ENCODE data around the gene ZNF813.

The ZNF813 gene

GRCh38 chr19:53520547-53521372 is 53.2 kb downstream of the ZNF813 start:
- DNase-seq (ENCODE audit: low spot score): peak; percentile 94

DNA sequence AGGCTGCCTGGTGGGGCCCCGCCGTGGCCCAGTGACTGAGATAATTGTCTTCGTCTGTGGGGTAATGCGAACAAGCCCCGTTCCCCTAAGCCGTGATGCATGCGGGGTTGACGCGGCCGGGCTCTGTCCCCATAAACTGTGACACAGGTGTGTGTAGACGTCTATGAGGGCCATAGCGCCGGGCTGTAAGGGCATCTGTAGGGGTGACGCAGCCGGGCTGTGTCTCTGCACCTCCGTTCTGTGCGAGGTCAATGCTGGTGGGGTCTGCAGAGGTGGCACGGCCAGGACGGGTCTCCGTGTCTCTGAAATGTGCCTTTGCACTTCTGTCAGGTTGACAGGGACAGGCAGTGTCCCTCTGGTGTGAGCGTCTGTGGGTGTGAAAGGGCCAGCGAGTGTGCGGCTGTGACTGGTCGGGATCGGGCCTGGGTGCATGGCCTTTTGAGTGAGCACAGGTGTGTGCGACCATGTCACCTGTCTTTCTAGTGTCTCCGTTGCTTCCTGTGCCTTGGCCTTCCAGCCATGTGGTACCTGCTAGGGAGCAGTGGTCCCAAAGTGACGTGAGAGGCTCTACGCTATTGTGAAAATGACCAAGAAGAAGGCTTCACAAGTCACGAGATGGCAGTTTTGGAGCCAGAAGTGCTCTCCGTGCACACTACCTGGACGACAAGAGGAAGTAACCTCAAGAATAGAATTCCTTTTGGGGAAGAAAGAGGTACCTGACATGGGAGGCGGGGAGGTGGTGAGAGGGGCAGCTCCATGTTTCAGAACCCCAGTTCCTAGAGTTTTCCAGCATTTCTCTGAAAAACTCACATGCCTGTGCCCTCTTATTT is 54.1 kb downstream of the ZNF813 start:
- no peak for DNase-seq (ENCODE audit: low spot score)

GRCh38 chr19:53525922-53526321 is 58.4 kb downstream of the ZNF813 start:
- no peak for DNase-seq (ENCODE audit: low spot score)

DNA sequence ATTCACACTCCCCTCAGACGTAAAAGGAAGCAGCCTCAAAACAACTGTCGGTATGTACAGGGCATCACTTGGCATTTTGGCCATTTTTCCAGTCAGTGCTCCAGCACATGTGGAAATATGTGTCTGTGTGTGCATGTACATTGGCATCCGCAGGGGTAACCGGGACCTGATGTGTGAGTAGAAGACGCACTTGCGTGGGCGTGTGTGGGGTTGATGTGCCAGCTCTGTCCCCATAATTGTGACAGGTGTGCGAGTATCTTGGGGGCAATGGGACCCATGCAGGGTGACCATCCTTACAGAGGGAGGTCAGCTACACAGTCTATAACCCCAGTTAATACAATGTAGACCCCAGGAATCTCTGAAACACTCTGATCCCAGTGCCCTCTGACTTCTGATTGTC is 63.1 kb downstream of the ZNF813 start:
- no peak for DNase-seq (ENCODE audit: low spot score)

GRCh38 chr19:53531457-53531856 is 63.9 kb downstream of the ZNF813 start:
- no peak for DNase-seq (ENCODE audit: low spot score)

DNA sequence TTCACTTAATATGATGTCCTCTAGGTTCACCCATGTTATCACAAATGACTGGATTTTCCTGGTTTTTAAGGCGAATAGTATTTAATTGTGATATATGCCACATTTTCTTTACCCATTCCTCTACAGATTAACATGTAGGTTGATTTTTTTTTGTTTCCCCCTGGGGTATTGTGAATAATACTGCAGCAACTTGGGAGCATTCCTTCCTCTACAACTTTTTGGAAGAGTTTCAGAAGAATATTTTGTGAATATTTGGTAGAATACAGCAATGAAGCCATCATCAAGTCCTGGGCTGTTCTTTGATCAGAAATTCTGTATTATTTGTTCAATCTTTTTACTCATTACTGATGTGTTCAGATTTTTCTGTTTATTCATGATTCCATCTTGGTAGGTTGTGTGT is 64.8 kb downstream of the ZNF813 start:
- DNase-seq (ENCODE audit: low spot score): no peak

GRCh38 chr19:53536225-53536548 is 68.7 kb downstream of the ZNF813 start:
- DNase-seq (ENCODE audit: low spot score): no peak

GRCh38 chr19:53537121-53537520 is 69.6 kb downstream of the ZNF813 start:
- DNase-seq (ENCODE audit: low spot score): no peak

DNA sequence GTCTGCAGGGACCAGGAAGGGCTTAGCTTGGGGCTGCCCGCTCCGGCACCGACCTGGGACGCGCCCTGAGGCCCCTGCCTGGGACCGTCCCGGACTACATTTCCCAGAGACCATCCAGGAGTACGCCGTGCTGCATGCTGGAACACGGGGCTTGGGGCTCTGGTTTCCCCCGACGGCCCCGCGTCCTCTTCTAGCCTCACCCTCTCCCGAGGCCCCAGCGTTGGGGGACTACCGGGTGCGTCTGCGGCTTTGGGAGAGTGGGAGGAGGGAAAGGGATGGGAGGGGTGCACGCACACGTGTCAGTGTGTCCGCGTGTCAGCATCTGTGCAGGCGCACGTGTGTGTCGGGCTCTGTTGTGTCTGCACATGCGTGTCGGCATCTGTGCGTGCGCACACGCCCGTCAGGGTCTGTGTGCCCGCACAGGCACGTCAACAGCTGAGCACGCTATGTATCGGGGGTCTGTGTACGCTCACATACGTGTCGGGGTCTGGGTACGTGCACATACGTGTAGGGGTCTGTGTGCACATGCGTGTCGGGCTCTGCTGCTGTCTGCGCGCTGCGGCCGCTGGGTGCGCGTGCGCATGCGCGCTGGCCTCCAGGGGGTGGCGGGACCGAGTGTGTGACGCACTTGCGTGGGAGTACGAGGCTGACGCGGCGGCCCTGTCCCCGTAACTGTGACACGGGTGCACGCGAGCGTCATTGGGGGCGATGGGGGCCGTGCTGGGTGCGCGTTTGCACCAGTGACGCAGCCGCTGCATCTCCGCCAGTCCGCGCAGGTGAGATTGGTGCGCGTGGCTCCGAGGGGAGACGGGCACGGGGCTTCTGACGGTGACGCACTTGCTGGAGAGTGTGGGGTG is 70.2 kb downstream of the ZNF813 start, which contains the start of gene ZNF331:
Gene ZNF331, plus strand, starts transcription at position 625 of the 857 bp plus-strand sequence. CDS start 31,232 bp downstream, outside the sequence.
- DNase-seq (ENCODE audit: low spot score): peak; percentile 87

GRCh38 chr19:53538378-53539109 is 71.0 kb downstream of the ZNF813 start:
- no peak for DNase-seq (ENCODE audit: low spot score)

GRCh38 chr19:53540091-53540490 is 72.6 kb downstream of the ZNF813 start:
- no peak for DNase-seq (ENCODE audit: low spot score)

DNA sequence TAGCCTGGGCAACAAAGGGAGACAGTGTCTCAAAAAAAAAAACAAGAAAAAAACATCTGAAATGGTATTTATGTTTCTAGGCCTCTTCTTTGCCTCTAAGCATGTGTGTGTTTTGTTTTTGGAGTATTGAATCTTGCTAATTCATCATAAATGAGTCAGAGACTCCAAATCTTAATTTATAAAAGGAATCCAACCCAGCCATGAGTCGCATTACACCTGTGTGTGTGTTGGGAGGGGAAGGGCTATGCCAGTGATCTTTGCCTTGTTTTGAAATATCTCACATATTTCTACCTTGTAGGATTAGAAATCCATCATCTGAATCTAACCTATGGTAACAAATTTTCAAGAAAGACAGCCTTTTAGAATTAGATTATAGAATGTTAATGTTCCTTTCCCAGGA is 74.4 kb downstream of the ZNF813 start:
- DNase-seq (ENCODE audit: low spot score): no peak

DNA sequence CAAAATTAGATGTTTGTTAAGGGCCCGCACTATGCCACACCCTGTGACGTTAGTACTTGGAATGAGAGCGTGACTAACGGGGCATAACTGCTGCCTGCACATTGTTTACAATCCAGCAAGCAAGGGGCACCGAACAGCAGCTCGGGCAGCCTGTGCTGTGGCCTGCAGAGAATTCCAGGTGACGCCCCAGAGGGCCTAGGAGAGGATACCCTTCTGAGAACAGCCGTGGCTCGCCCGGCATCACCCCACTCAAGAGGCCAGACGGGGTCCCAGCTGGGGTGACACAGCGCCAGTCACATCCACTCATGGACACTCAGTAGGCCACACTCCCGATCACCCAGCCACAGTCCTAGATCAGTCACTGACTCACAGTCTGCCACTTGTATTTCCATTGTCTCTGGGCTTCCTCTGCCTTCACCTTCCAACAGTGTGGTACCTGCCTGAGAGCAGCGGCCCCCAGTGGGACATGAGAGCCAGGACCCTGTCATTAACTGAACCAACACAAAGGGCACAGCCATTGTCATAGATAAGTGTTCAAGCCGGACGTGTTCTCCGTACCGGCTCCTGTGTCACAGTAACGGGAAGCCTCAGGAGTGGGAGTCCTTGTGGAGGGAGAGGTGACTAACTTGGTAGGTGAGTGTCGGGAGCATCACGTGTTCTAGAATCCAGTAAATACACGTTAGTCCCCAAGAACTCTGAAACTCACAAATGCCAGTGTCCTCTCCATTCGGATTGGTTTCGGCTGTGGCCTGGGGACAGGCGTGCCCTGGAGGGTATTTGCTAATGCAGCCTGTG is 77.9 kb downstream of the ZNF813 start:
- no peak for DNase-seq (ENCODE audit: low spot score)
